Dendritic cell treated with granulocyte-macrophage colony-stimulating factor and Interleukin-4, amounts not matched to agents 40 ng/mL and 50 ng/mL, for 4 days (primary cell): ENCODE data around the gene CMSS1.

ENCODE experiments used
- H3K27ac Mint-ChIP-seq: one replicate; pipeline ENCODE4 v1.8.0; 2022; ENCODE audit warnings: mild to moderate bottlenecking, mixed read lengths
- H3K27me3 Mint-ChIP-seq: one replicate; pipeline ENCODE4 v1.8.0; 2022; ENCODE audit warnings: mild to moderate bottlenecking, mixed read lengths
- H3K36me3 Mint-ChIP-seq: one replicate; pipeline ENCODE4 v1.8.0; 2022; ENCODE audit warnings: low read depth, mixed read lengths
- H3K4me1 Mint-ChIP-seq: one replicate; pipeline ENCODE4 v1.8.0; 2022; ENCODE audit warnings: low read depth, mixed read lengths
- H3K4me3 Mint-ChIP-seq: one replicate; pipeline ENCODE4 v1.8.0; 2022; ENCODE audit warnings: mild to moderate bottlenecking, moderate library complexity, mixed read lengths
- H3K9me3 Mint-ChIP-seq: one replicate; pipeline ENCODE4 v1.8.0; 2022; ENCODE audit warnings: mixed read lengths
- intact Hi-C: fragments of 100-400 bp; cut with micrococcal nuclease; formaldehyde crosslinking; loops from one replicate; pipeline ENCODE4 v1.15.0; 2022

Gene CMSS1

DNA sequence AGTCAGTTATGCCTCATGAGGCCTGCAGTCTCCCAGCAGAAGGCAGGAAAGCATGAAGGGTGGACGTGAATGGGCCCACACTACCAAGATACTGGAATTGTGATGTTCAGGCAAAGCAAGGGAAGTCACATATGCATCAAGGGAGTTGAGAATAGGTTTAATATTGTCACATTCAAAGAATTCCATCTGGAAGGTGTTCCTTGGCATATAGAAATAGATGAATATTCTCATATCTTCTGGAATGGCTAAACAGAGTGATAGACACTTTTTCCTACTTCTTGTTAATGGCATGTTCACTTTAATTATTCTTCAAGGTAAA, 103.7 kb downstream of the CMSS1 start:
- intact Hi-C loops: no loop called here
- H3K27me3 Mint-ChIP-seq: no peaks in the 10 kb centered on the region
- H3K27ac Mint-ChIP-seq: no peak overlapping the region
- no peaks in the 10 kb centered on the region for H3K36me3 Mint-ChIP-seq
- H3K4me3 Mint-ChIP-seq: no peak overlapping the region
- peaks cover 14% of the 10 kb centered on the region for H3K4me1 Mint-ChIP-seq
- no peaks in the 10 kb centered on the region for H3K9me3 Mint-ChIP-seq

DNA sequence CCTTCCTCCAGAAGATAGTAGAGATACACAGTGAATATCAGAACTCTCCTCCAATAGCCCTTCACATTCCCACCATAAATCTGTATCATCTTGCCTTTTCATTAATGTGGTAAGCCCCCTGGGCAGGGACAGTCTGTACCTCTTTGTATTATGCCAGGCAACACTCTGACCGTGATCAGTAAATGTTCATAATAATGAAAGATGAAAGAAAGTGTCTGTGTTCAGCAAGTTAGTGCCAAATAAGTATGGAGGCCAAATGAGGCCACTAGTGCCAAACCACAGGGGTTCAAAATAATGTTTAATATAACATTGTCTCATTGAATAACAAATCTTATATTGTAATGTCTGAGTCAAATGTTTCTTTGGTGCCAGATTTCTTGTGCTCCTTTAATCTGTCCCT, 104.3 kb downstream of the CMSS1 start:
- H3K27me3 Mint-ChIP-seq: no peaks in the 10 kb centered on the region

DNA sequence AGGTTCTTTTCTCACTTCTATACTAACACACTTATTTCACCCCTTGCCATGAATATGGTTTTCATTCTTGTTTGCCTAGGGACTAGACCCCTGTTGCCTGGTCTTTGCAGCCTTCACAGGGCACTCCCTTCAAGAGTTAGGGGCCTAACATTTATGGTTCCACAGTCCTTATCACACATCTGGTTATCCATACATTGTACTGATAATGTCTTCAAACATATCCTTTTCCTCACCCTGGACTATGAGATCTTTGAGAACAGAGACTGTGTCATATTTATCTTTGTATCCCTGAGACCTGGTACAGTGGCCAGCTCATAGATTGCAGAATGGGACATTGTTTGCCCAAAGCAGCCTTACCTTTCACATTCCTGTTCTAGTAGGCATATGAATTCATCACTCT, 106.2 kb downstream of the CMSS1 start:
- H3K27ac Mint-ChIP-seq: no peak overlapping the region
- peaks cover 14% of the 10 kb centered on the region for H3K4me1 Mint-ChIP-seq

More for the DNA sequence above, 104.3 kb downstream of the CMSS1 start:
- no peak overlapping the region for H3K4me3 Mint-ChIP-seq
- no peaks in the 10 kb centered on the region for H3K9me3 Mint-ChIP-seq
- intact Hi-C loops: no loop called here
- H3K36me3 Mint-ChIP-seq: no peaks in the 10 kb centered on the region
- peaks cover 14% of the 10 kb centered on the region for H3K4me1 Mint-ChIP-seq
- H3K27ac Mint-ChIP-seq: no peak overlapping the region

DNA sequence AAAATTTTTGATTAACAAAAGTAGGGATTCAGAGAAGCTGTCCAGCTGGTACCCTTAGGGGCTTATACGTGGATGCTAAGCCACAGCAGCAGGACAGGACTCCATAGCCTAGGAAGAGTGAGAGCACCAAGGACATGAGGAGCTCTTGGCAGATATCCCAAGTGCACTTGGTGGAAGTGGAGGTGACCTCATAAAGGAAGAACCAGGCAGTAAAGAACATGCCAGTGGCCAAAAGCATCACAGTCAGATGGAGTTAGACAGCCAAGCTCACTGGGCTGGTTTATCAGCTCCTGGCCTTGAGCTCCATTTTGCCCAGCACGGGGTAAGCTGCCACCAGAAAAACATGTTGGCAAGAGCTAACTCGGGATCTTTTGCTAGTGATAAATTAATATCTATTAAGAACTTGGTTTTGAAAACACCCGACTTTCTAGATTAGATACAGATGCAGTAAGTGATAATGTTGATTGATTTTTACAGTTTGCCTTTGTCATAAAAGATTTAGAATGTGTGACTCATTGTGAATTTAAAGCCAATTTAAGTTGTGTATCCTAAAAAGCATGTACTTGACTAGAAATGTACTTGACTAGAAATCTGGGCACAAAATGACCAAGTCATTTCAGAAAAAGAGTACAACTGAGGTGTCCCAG, 108.0 kb downstream of the CMSS1 start:
- intact Hi-C loops: no loop called here
- no peaks in the 10 kb centered on the region for H3K36me3 Mint-ChIP-seq
- H3K27me3 Mint-ChIP-seq: no peaks in the 10 kb centered on the region
- peaks cover 12% of the 10 kb centered on the region for H3K4me1 Mint-ChIP-seq
- no peaks in the 10 kb centered on the region for H3K9me3 Mint-ChIP-seq
- no peak overlapping the region for H3K4me3 Mint-ChIP-seq
- H3K27ac Mint-ChIP-seq: no peak overlapping the region

More for the DNA sequence above, 106.2 kb downstream of the CMSS1 start:
- intact Hi-C loops: no loop called here
- H3K36me3 Mint-ChIP-seq: no peaks in the 10 kb centered on the region
- H3K27me3 Mint-ChIP-seq: no peaks in the 10 kb centered on the region
- no peaks in the 10 kb centered on the region for H3K9me3 Mint-ChIP-seq
- no peak overlapping the region for H3K4me3 Mint-ChIP-seq

DNA sequence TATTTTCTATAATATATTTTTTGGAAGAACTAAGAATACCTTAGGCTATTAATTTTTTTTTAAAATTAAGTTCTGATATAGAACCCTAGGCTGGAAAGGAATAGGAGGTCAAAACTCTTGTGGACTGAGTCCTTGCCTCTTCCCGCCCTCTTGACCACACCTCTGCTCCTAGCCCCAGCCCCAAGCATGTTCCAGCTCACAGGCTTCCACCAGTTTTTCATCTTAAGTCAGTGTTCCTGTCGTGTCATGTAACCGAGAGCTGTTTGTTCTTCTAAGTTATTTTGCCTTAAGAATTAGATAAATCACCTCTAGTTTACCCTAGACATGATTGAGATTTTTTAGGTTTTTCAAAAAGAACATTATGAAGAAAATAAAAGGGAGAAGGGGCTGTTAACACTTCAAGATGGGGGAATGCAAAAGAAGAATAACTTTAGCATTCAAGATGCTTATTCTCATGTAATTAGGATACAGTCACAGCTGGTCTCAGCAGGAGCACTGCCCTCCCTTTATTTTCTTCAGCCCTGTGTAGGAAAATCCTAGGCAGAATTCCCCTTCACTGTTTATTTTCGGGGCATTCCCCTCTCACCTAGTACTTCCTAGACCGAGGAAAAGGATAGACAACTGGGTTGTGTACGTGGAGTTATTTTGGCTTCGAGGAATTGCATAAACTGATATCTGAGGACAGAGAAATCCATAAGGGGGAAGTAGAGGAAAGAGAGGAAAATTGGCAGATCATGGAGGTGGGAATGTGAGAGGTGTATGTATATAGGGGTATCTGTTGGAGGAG, 110.2 kb downstream of the CMSS1 start:
- intact Hi-C loops: no loop called here
- Mint-ChIP-seq H3K36me3 (no peaks in the 10 kb centered on the region), H3K27ac (no peak overlapping the region), H3K27me3 (no peaks in the 10 kb centered on the region), H3K4me3 (no peak overlapping the region), H3K9me3 (no peaks in the 10 kb centered on the region), H3K4me1 (no peaks in the 10 kb centered on the region)

- Mint-ChIP-seq H3K27me3 (no peaks in the 10 kb centered on the region), H3K36me3 (no peaks in the 10 kb centered on the region), H3K4me1 (no peaks in the 10 kb centered on the region), H3K27ac (no peak overlapping the region), H3K9me3 (no peaks in the 10 kb centered on the region), H3K4me3 (no peak overlapping the region)
- intact Hi-C loops: no loop called here
These were observed 111.4 kb downstream of the CMSS1 start for GRCh38 chr3:99928771-99929744.

GRCh38 chr3:99929745-99930139, 112.1 kb downstream of the CMSS1 start:
- Mint-ChIP-seq H3K4me3 (no peak overlapping the region), H3K27me3 (no peaks in the 10 kb centered on the region), H3K9me3 (no peaks in the 10 kb centered on the region), H3K4me1 (no peaks in the 10 kb centered on the region), H3K36me3 (no peaks in the 10 kb centered on the region), H3K27ac (no peak overlapping the region)
- intact Hi-C loops: no loop called here

GRCh38 chr3:99931059-99931458, 113.4 kb downstream of the CMSS1 start:
- H3K36me3 Mint-ChIP-seq: no peaks in the 10 kb centered on the region
- no peak overlapping the region for H3K27ac Mint-ChIP-seq
- H3K27me3 Mint-ChIP-seq: no peaks in the 10 kb centered on the region
- no peaks in the 10 kb centered on the region for H3K4me1 Mint-ChIP-seq
- intact Hi-C loops: no loop called here
- no peaks in the 10 kb centered on the region for H3K9me3 Mint-ChIP-seq
- H3K4me3 Mint-ChIP-seq: no peak overlapping the region

- intact Hi-C loops: no loop called here
- Mint-ChIP-seq H3K9me3 (no peaks in the 10 kb centered on the region), H3K27me3 (no peaks in the 10 kb centered on the region), H3K27ac (no peak overlapping the region), H3K36me3 (no peaks in the 10 kb centered on the region), H3K4me1 (no peaks in the 10 kb centered on the region), H3K4me3 (no peak overlapping the region)
These were observed 116.5 kb downstream of the CMSS1 start for GRCh38 chr3:99933971-99934750.

DNA sequence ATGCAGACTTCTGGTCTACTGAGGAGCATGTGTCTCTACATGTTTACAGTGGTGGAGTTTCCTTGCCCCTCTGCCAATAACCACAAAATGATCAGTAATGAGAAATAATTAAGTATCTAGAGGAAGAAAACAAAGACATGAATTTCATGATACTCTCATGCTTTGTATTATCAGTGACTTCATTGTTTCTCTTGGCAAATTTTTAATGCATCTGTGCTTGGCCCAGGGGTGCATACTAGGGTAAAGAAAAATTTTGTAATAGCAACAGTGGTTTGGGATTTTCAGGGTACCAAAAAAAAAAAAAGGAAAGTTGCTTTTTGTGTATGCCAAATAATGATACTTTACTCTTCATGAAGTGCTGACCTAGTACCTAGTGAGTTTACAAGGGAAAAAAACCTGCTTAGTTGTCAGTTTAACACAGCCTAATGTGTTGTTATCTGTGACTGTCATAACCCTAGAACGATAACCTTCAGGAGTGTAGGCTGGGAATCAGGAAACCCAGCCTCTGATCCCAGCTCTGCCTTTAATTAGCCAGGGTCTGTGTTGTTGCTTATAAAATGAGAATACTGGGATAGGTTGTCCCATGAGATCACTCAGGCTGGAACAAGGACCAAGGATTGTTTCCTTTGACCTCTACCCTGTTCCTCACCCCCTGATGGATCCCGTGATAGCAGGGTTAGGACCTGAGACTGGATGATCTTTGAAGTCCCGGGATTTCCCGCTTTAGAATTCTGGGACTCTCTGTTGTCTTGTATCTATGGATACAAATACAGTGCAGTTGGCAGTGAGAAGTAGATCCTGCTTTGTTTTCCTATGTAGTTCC, 117.5 kb downstream of the CMSS1 start:
- no peak overlapping the region for H3K27ac Mint-ChIP-seq
- H3K4me1 Mint-ChIP-seq: no peaks in the 10 kb centered on the region
- H3K9me3 Mint-ChIP-seq: no peaks in the 10 kb centered on the region
- intact Hi-C loops: no loop called here
- H3K4me3 Mint-ChIP-seq: no peak overlapping the region
- H3K27me3 Mint-ChIP-seq: no peaks in the 10 kb centered on the region
- H3K36me3 Mint-ChIP-seq: no peaks in the 10 kb centered on the region

DNA sequence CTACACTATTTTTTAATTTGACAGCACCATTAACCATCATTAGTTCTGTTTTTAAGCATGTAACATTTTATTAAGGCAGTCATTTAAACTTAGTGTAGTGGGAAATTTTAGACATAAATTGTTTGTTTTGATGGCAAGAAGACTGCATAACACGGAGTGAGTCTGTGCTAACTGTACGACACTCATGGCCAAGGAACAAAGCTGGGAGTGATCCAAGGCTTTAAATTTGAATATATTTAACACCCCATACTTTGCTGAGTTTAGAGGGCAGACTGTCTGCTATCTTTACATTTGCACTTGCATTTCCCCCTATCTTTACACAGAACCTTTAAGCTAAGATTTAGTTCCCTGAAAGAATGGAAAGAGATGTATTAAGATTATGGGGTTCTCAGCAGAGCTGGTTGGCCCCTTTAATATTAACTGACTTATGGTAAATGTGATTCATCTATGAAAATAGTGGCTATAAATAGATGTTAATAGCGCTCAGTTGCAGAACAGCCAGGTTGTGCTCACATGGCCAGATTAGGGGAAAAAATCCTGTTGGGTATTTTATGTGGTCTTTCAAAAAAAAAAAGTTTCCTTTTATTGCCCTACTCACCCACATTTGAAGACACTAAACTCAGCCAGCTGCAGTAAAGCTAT, 120.7 kb downstream of the CMSS1 start:
- intact Hi-C loops: no loop called here
- Mint-ChIP-seq H3K36me3 (no peaks in the 10 kb centered on the region), H3K27ac (no peak overlapping the region), H3K4me1 (no peaks in the 10 kb centered on the region), H3K27me3 (no peaks in the 10 kb centered on the region), H3K9me3 (no peaks in the 10 kb centered on the region), H3K4me3 (no peak overlapping the region)

DNA sequence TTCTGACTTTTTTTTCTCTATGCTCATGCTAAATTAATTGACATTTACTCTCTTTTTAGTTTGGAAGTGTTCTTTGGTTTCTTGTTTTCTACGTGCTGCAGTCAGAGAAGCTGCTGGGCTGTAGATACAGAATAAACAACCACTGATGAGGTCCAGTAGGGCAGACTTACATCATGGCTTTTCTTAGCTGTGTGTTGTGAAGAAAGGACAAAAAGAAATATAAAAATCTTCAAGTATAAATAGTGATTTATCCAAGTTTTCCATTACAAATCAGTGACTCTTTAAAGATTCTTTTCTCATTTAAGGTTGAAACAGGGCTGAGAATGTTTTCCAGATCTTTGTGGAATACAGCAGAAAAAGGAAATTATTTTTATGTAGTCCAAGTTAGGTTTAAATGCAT, 122.2 kb downstream of the CMSS1 start:
- H3K27ac Mint-ChIP-seq: no peak overlapping the region
- H3K9me3 Mint-ChIP-seq: no peaks in the 10 kb centered on the region
- H3K27me3 Mint-ChIP-seq: no peaks in the 10 kb centered on the region
- intact Hi-C loops: no loop called here
- H3K4me3 Mint-ChIP-seq: no peak overlapping the region
- no peaks in the 10 kb centered on the region for H3K4me1 Mint-ChIP-seq
- H3K36me3 Mint-ChIP-seq: no peaks in the 10 kb centered on the region
